IMR-90 (cell line): ENCODE results near the gene KCNAB1.

Experiments used
- BHLHE40 ChIP-seq: fragments of 150-350 bp; IDR thresholded peaks from 2 replicates; pipeline ENCODE4 v1.6.1; 2016; ENCODE audit warnings: mild to moderate bottlenecking, low read depth, low read length
- CEBPB ChIP-seq: IDR thresholded peaks from 2 replicates; pipeline ENCODE4 v1.6.1; 2012; ENCODE audit warnings: low read depth, low read length, improper control_type of control experiment
- MAFK ChIP-seq: IDR thresholded peaks from 2 replicates; pipeline ENCODE4 v1.6.1; 2012; ENCODE audit warnings: low read depth, low read length, improper control_type of control experiment
- MAZ ChIP-seq: IDR thresholded peaks from 2 replicates; pipeline ENCODE4 v1.6.1; 2012; ENCODE audit warnings: low read depth, mild to moderate bottlenecking, low read length, improper control_type of control experiment, moderate library complexity, borderline replicate concordance
- NFE2L2 ChIP-seq: fragments of 150-350 bp; IDR thresholded peaks from 2 replicates; pipeline ENCODE4 v1.6.1; 2016; ENCODE audit warnings: low read depth, mild to moderate bottlenecking, low read length
- POLR2A ChIP-seq: IDR thresholded peaks from 2 replicates; pipeline ENCODE4 v1.6.1; 2012; ENCODE audit warnings: mild to moderate bottlenecking, low read depth, low read length
- RCOR1 ChIP-seq: IDR thresholded peaks from 2 replicates; pipeline ENCODE4 v1.6.1; 2012; ENCODE audit warnings: mild to moderate bottlenecking, low read length, improper control_type of control experiment; ENCODE audit not compliant: insufficient replicate concordance
- RFX5 ChIP-seq: IDR thresholded peaks from 2 replicates; pipeline ENCODE4 v1.8.0; 2012; ENCODE audit warnings: low read depth, mild to moderate bottlenecking, low read length, moderate library complexity
- SMC3 ChIP-seq: fragments of 150-350 bp; IDR thresholded peaks from 2 replicates; pipeline ENCODE4 v1.6.1; 2016; ENCODE audit warnings: low read depth, mild to moderate bottlenecking, antibody characterized with exemption, low read length, moderate library complexity
- TF ChIP-seq, protein P1 (sequence below): conservative IDR thresholded peaks from 2 replicates; pipeline ENCODE4 v1.5.1; 2012; ENCODE audit warnings: mild to moderate bottlenecking, low read depth, low read length, improper control_type of control experiment

DNA sequence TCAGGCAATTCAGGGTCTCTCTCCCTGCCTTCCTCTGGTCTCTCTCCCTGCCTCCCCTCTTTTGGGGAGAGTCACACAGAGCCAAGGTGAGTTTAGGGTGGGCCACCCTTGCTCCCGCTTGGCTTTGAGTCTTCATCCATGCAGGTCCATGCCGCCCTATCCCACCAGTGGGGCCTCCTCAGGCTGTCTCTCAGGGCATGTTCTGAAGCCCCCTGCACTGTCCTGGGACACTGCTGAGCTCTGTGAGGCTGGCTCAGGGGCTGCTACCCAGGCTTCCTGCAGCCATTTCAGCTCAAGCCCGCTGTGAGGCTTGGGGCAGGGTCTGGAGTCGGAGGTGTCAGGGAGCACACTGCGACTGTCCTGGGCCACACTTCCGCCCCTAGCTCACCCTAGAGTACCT is 231.4 kb downstream of the KCNAB1 start:
- TF ChIP-seq POLR2A (no peak), BHLHE40 (no peak), CEBPB (no peak), NFE2L2 (no peak), SMC3 (no peak), RFX5 (no peak), RCOR1 (no peak), MAFK (no peak), MAZ (no peak)
- TF ChIP-seq, protein P1, sequence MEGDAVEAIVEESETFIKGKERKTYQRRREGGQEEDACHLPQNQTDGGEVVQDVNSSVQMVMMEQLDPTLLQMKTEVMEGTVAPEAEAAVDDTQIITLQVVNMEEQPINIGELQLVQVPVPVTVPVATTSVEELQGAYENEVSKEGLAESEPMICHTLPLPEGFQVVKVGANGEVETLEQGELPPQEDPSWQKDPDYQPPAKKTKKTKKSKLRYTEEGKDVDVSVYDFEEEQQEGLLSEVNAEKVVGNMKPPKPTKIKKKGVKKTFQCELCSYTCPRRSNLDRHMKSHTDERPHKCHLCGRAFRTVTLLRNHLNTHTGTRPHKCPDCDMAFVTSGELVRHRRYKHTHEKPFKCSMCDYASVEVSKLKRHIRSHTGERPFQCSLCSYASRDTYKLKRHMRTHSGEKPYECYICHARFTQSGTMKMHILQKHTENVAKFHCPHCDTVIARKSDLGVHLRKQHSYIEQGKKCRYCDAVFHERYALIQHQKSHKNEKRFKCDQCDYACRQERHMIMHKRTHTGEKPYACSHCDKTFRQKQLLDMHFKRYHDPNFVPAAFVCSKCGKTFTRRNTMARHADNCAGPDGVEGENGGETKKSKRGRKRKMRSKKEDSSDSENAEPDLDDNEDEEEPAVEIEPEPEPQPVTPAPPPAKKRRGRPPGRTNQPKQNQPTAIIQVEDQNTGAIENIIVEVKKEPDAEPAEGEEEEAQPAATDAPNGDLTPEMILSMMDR = no peak
